IMR-90 (cell line): ENCODE data around the gene POLD1. TPM values are rescaled to one million over a fixed set of nuclear protein-coding genes. Genes with fewer than 3 reads are reported as not detected.

Source experiments
- ATAC-seq: fragments of 200-7000 bp; cut with Tn5 transposase; 2 replicates; pipeline ENCODE4 v1.9.1; 2020; ENCODE audit warnings: low read depth, mild to moderate bottlenecking, moderate library complexity
- BruUV-seq: library from RNA; stranded (reverse); fragments of 400-500 nt; replicated peaks from 2 replicates; lab custom pipeline; 2021; lab: Mats Ljungman, UMichigan
- CTCF ChIA-PET: fragments of 300-600 bp; formaldehyde crosslinking; extraction: SDS; loops from one replicate; lab custom pipeline; 2021; ENCODE audit warnings: antibody characterized with exemption; lab: Yijun Ruan, JAX
- POLR2A ChIA-PET: fragments of 300-600 bp; sonication (Branson Sonifier 250); formaldehyde crosslinking; loops from one replicate; lab custom pipeline; 2022; ENCODE audit warnings: antibody characterized with exemption; ENCODE audit not compliant: unreplicated experiment; lab: Charles Lee
- DNase-seq: peaks from one replicate; pipeline ENCODE4 v3.0.0; 2013
- H2AFZ ChIP-seq: replicated peaks from 2 replicates; pipeline ENCODE3; 2013; ENCODE audit warnings: low read length, mild to moderate bottlenecking; ENCODE audit not compliant: poor library complexity
- H2AK5ac ChIP-seq: 2 replicates; pipeline ENCODE4 v1.6.1; 2013; ENCODE audit warnings: low read depth, low read length, inconsistent platforms
- H2AK9ac ChIP-seq: replicated peaks from 2 replicates; pipeline ENCODE3; 2013; ENCODE audit warnings: mild to moderate bottlenecking, low read depth, low read length, moderate library complexity; ENCODE audit not compliant: poor library complexity
- H2BK120ac ChIP-seq: 2 replicates; pipeline ENCODE4 v1.6.1; 2013; ENCODE audit warnings: low read depth, low read length, inconsistent platforms
- H2BK15ac ChIP-seq: 3 replicates; pipeline ENCODE4 v1.6.1; 2013; ENCODE audit warnings: low read depth, low read length, inconsistent platforms
- H2BK20ac ChIP-seq: 2 replicates; pipeline ENCODE4 v1.6.1; 2013; ENCODE audit warnings: low read depth, mild to moderate bottlenecking, inconsistent platforms, low read length, moderate library complexity
- H2BK5ac ChIP-seq: 2 replicates; pipeline ENCODE4 v1.6.1; 2013; ENCODE audit warnings: mild to moderate bottlenecking, low read depth, low read length, inconsistent platforms; ENCODE audit not compliant: poor library complexity, severe bottlenecking
- H3K14ac ChIP-seq: replicated peaks from 2 replicates; pipeline ENCODE4 v1.6.1; 2013; ENCODE audit warnings: low read depth, low read length, inconsistent platforms
- H3K18ac ChIP-seq: 2 replicates; pipeline ENCODE4 v1.6.1; 2013; ENCODE audit warnings: low read depth, low read length, control low read depth
- H3K23ac ChIP-seq: 2 replicates; pipeline ENCODE4 v1.6.1; 2013; ENCODE audit warnings: low read depth, low read length, inconsistent platforms
- H3K27ac ChIP-seq: 2 replicates; pipeline ENCODE4 v1.5.1; 2013; ENCODE audit warnings: mild to moderate bottlenecking, control low read depth, low read length; ENCODE audit not compliant: insufficient read depth
- H3K27me3 ChIP-seq: 2 replicates; pipeline ENCODE4 v1.6.1; 2013; ENCODE audit warnings: low read length; ENCODE audit not compliant: control insufficient read depth, insufficient read depth
- H3K36me3 ChIP-seq: 2 replicates; pipeline ENCODE4 v1.6.1; 2013; ENCODE audit warnings: low read length, mixed read lengths; ENCODE audit not compliant: control insufficient read depth, insufficient read depth
- H3K4ac ChIP-seq: 2 replicates; pipeline ENCODE4 v1.6.1; 2013; ENCODE audit warnings: low read depth, low read length, inconsistent platforms
- H3K4me1 ChIP-seq: 2 replicates; pipeline ENCODE4 v1.6.1; 2013; ENCODE audit warnings: low read length, mixed read lengths; ENCODE audit not compliant: control insufficient read depth, insufficient read depth
- H3K4me2 ChIP-seq: 2 replicates; pipeline ENCODE4 v1.6.1; 2013; ENCODE audit warnings: low read depth, mild to moderate bottlenecking, control low read depth, low read length, moderate library complexity
- H3K4me3 ChIP-seq: 2 replicates; pipeline ENCODE4 v1.5.1; 2013; ENCODE audit warnings: low read depth, mild to moderate bottlenecking, control low read depth, low read length, moderate library complexity; ENCODE audit not compliant: insufficient read depth
- H3K56ac ChIP-seq: 2 replicates; pipeline ENCODE4 v1.6.1; 2013; ENCODE audit warnings: low read length, inconsistent platforms; ENCODE audit not compliant: insufficient read depth; ENCODE audit errors: extremely low read depth
- H3K79me1 ChIP-seq, 2 experiments: 2 replicates each; pipeline ENCODE4 v1.6.1; 2013; ENCODE audit warnings: low read length in 2 of 2, inconsistent platforms in 1 of 2, low read depth in 1 of 2
- H3K9ac ChIP-seq: 2 replicates; pipeline ENCODE4 v1.6.1; 2013; ENCODE audit warnings: low read depth, low read length, control low read depth
- H3K9me1 ChIP-seq: 2 replicates; pipeline ENCODE4 v1.6.1; 2013; ENCODE audit warnings: low read length, inconsistent platforms; ENCODE audit not compliant: insufficient read depth
- H3K9me3 ChIP-seq: 2 replicates; pipeline ENCODE4 v1.6.1; 2013; ENCODE audit warnings: low read length; ENCODE audit not compliant: control insufficient read depth, insufficient read depth
- H4K20me1 ChIP-seq: 2 replicates; pipeline ENCODE4 v1.6.1; 2013; ENCODE audit warnings: low read length, inconsistent platforms; ENCODE audit not compliant: insufficient read depth
- H4K5ac ChIP-seq: 2 replicates; pipeline ENCODE4 v1.6.1; 2013; ENCODE audit warnings: mild to moderate bottlenecking, low read depth, low read length, control low read depth
- H4K8ac ChIP-seq, 2 experiments: 2 replicates each; pipeline ENCODE4 v1.6.1; 2013; ENCODE audit warnings: low read depth in 2 of 2, low read length in 2 of 2, control low read depth in 1 of 2, inconsistent platforms in 1 of 2
- H4K91ac ChIP-seq: 2 replicates; pipeline ENCODE4 v1.6.1; 2013; ENCODE audit warnings: low read depth, low read length, inconsistent platforms; ENCODE audit not compliant: insufficient read depth
- BHLHE40 ChIP-seq: fragments of 150-350 bp; IDR thresholded peaks from 2 replicates; pipeline ENCODE4 v1.6.1; 2016; ENCODE audit warnings: mild to moderate bottlenecking, low read depth, low read length
- CEBPB ChIP-seq: IDR thresholded peaks from 2 replicates; pipeline ENCODE4 v1.6.1; 2012; ENCODE audit warnings: low read depth, low read length, improper control_type of control experiment
- CHD1 ChIP-seq: IDR thresholded peaks from 2 replicates; pipeline ENCODE4 v1.6.1; 2012; ENCODE audit warnings: low read depth, low read length, improper control_type of control experiment
- ELK1 ChIP-seq: fragments of 150-350 bp; IDR thresholded peaks from 2 replicates; pipeline ENCODE4 v1.6.1; 2016; ENCODE audit warnings: low read depth, mild to moderate bottlenecking, low read length, moderate library complexity, borderline replicate concordance
- FOS ChIP-seq: fragments of 150-350 bp; IDR thresholded peaks from 2 replicates; pipeline ENCODE4 v1.6.1; 2016; ENCODE audit warnings: low read depth, low read length
- MAFK ChIP-seq: IDR thresholded peaks from 2 replicates; pipeline ENCODE4 v1.6.1; 2012; ENCODE audit warnings: low read depth, low read length, improper control_type of control experiment
- MAZ ChIP-seq: IDR thresholded peaks from 2 replicates; pipeline ENCODE4 v1.6.1; 2012; ENCODE audit warnings: low read depth, mild to moderate bottlenecking, low read length, improper control_type of control experiment, moderate library complexity, borderline replicate concordance
- MXI1 ChIP-seq: IDR thresholded peaks from 2 replicates; pipeline ENCODE4 v1.6.1; 2012; ENCODE audit warnings: low read depth, mild to moderate bottlenecking, low read length, moderate library complexity, borderline replicate concordance
- NFE2L2 ChIP-seq: fragments of 150-350 bp; IDR thresholded peaks from 2 replicates; pipeline ENCODE4 v1.6.1; 2016; ENCODE audit warnings: low read depth, mild to moderate bottlenecking, low read length
- POLR2A ChIP-seq: IDR thresholded peaks from 2 replicates; pipeline ENCODE4 v1.6.1; 2012; ENCODE audit warnings: mild to moderate bottlenecking, low read depth, low read length
- RAD21 ChIP-seq: IDR thresholded peaks from 2 replicates; pipeline ENCODE4 v1.6.1; 2012; ENCODE audit warnings: low read length, improper control_type of control experiment
- RCOR1 ChIP-seq: IDR thresholded peaks from 2 replicates; pipeline ENCODE4 v1.6.1; 2012; ENCODE audit warnings: mild to moderate bottlenecking, low read length, improper control_type of control experiment; ENCODE audit not compliant: insufficient replicate concordance
- RFX5 ChIP-seq: IDR thresholded peaks from 2 replicates; pipeline ENCODE4 v1.8.0; 2012; ENCODE audit warnings: low read depth, mild to moderate bottlenecking, low read length, moderate library complexity
- SMC3 ChIP-seq: fragments of 150-350 bp; IDR thresholded peaks from 2 replicates; pipeline ENCODE4 v1.6.1; 2016; ENCODE audit warnings: low read depth, mild to moderate bottlenecking, antibody characterized with exemption, low read length, moderate library complexity
- USF2 ChIP-seq: fragments of 150-350 bp; IDR thresholded peaks from 2 replicates; pipeline ENCODE4 v1.6.1; 2017; ENCODE audit warnings: mild to moderate bottlenecking, antibody characterized with exemption, low read length, low read depth
- WGBS, 2 experiments: methylation state at CpG; one replicate each; pipeline versions ENCODE4 v1.1.5 to v1.1.7; 2013; ENCODE audit warnings: missing lambda C conversion rate in 2 of 2; ENCODE audit not compliant: insufficient read length in 1 of 2; ENCODE audit errors: extremely low coverage in 2 of 2; 5-methylcytosine and 5-hydroxymethylcytosine counted together
- dilution Hi-C: fragments of 300-500 bp; cut with HindIII; formaldehyde crosslinking; loops from one replicate; pipeline ENCODE4 v1.14.3; 2018; ENCODE audit warnings: low sequenced_read_pairs; ENCODE audit not compliant: unreplicated experiment
- in situ Hi-C: fragments of 300-500 bp; cut with MboI; formaldehyde crosslinking; loops from 3 replicates; pipeline ENCODE4 v1.14.3; 2019; ENCODE audit warnings: low sequenced_read_pairs, inconsistent platforms, mixed read lengths
- intact Hi-C: fragments of 100-400 bp; cut with micrococcal nuclease; formaldehyde crosslinking; loops from 2 replicates; pipeline ENCODE4 v1.10.0; 2022
- polyA plus RNA-seq, 3 experiments: library from polyadenylated mRNA; depleted of rRNA; stranded (reverse); fragments of >200 nt; gene quantifications; 2 replicates each; pipeline ENCODE4 v1.2.3, GENCODE V29; 2012; ENCODE audit warnings: low replicate concordance in 1 of 3
- total RNA-seq: library from RNA; depleted of rRNA; stranded (reverse); fragments of >200 nt; gene quantifications from 2 replicates; pipeline ENCODE4 v1.2.3, GENCODE V29; 2012
- TF ChIP-seq, protein P1 (sequence below): conservative IDR thresholded peaks from 2 replicates; pipeline ENCODE4 v1.5.1; 2012; ENCODE audit warnings: mild to moderate bottlenecking, low read depth, low read length, improper control_type of control experiment

The POLD1 gene
- total and polyA plus RNA-seq, 2 of the 4 experiments (the other 2 are of a cell fraction), result 13.8 to 28.9 TPM

- no peak overlapping the region for H2AK9ac ChIP-seq
- no peak overlapping the region for H3K4ac ChIP-seq
- H2AK5ac ChIP-seq, result no peak overlapping the region
- in situ Hi-C loops, result no loop called here
- TF ChIP-seq USF2 (no peak), RAD21 (no peak), MXI1 (no peak), MAFK (no peak), NFE2L2 (no peak), FOS (no peak), MAZ (no peak), CHD1 (no peak), RFX5 (no peak), ELK1 (no peak), BHLHE40 (no peak), RCOR1 (no peak), POLR2A (no peak), CEBPB (no peak), SMC3 (no peak)
- TF ChIP-seq, protein P1, sequence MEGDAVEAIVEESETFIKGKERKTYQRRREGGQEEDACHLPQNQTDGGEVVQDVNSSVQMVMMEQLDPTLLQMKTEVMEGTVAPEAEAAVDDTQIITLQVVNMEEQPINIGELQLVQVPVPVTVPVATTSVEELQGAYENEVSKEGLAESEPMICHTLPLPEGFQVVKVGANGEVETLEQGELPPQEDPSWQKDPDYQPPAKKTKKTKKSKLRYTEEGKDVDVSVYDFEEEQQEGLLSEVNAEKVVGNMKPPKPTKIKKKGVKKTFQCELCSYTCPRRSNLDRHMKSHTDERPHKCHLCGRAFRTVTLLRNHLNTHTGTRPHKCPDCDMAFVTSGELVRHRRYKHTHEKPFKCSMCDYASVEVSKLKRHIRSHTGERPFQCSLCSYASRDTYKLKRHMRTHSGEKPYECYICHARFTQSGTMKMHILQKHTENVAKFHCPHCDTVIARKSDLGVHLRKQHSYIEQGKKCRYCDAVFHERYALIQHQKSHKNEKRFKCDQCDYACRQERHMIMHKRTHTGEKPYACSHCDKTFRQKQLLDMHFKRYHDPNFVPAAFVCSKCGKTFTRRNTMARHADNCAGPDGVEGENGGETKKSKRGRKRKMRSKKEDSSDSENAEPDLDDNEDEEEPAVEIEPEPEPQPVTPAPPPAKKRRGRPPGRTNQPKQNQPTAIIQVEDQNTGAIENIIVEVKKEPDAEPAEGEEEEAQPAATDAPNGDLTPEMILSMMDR, result no peak
- ATAC-seq, result no peak
- H4K20me1 ChIP-seq, result no peaks in the 10 kb centered on the region
- peaks cover 3% of the 10 kb centered on the region for H3K9me3 ChIP-seq
- no peaks in the 10 kb centered on the region for H3K4me1 ChIP-seq
- no peak overlapping the region for H3K4me3 ChIP-seq
- H3K79me1 ChIP-seq, result no peaks in the 10 kb centered on the region
- dilution Hi-C loops, result no loop called here
- H4K5ac ChIP-seq, result no peak overlapping the region
- H3K18ac ChIP-seq, result no peak overlapping the region
- no peak overlapping the region for H2BK15ac ChIP-seq
- H3K27ac ChIP-seq, result no peak overlapping the region
- DNase-seq, result no peak
- H3K14ac ChIP-seq, result no peak overlapping the region
- H3K9me1 ChIP-seq, result no peaks in the 10 kb centered on the region; the same call in 1 of the 2 replicates
- H3K9ac ChIP-seq, result no peak overlapping the region
- ChIA-PET POLR2A (no interaction called here), CTCF (no interaction called here)
- no peak overlapping the region for H2BK20ac ChIP-seq
- no peak overlapping the region for H4K91ac ChIP-seq
- H2BK5ac ChIP-seq, result no peak overlapping the region
- 73% methylated on average over 3 of the region's 12 CpGs; no CpG with 5 or more reads in 1 of the 2 experiments for WGBS, 2 experiments
- H2AFZ ChIP-seq, result no peak overlapping the region
- no peak overlapping the region for H3K23ac ChIP-seq
- no peaks in the 10 kb centered on the region for H3K36me3 ChIP-seq
- no peak overlapping the region for H3K4me2 ChIP-seq
- no peak overlapping the region for H4K8ac ChIP-seq
- intact Hi-C loops, result no loop called here
- H3K56ac ChIP-seq, result no peak overlapping the region
- peaks cover 25% of the 10 kb centered on the region for H3K27me3 ChIP-seq
- BruUV-seq, result no TSS peak
- no peak overlapping the region for H2BK120ac ChIP-seq
Measured at GRCh38 chr19:50334741-50335421, 49.3 kb upstream of the POLD1 start.
